Measurements from ENCODE around the gene ZMIZ2.
"Not testable (repeated sequence)": the region's sequence is repeated elsewhere in the genome, so short reads cannot be mapped to it uniquely, and the experiment has no call there.

ZMIZ2 gene

DNA sequence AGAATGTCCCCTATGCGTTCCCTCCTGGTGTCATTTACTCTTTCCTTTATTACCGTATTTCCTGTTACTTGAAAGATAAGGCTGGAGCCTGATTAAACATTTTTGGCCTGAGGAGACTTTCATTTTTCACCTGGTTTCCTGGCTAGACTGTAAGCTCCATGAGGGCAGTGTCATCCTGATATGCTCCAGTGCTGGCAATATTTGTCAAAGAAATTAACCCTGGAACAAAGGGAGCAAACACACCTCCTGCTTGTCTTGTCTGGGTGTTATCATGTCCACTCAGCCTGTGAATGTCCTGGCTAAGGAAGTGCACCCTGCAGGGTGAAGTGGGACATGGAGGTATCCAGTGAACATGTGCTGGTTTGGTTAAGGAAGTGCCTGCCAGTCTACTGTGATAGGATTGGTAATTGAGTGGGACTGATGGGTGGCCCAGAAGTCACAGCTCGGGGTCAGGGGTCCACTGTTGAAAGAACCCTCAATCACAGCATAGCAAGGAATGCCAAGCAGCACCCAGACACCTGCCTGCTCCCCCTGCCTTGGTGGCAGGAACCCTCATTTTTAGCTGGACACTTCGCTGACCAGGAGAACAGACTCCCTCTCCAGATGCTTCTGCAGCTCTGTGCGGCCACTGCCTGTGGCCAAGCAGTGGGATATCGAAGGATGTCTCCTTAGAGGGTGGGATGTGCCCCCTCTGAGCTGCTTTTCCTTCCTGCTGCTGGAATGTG is 26.9 kb downstream of the ZMIZ2 start:
- no CpG with 5 or more reads among the region's 6 CpGs for WGBS (ENCODE audit: insufficient coverage, insufficient read length)
- H3K9me3 ChIP-seq (ENCODE audit: control insufficient read depth, insufficient read depth, low read length): no peaks in the 10 kb centered on the region
- H3K36me3 ChIP-seq (ENCODE audit: control insufficient read depth, insufficient read depth, low read length): no peaks in the 10 kb centered on the region
- H3K27ac ChIP-seq (ENCODE audit: low read length): no peak overlapping the region
- no peaks in the 10 kb centered on the region for H3K4me1 ChIP-seq (ENCODE audit: control insufficient read depth, insufficient read depth, low read length)
- no peaks in the 10 kb centered on the region for H3K27me3 ChIP-seq (ENCODE audit: control insufficient read depth, insufficient read depth, low read length)
- H3K4me3 ChIP-seq (ENCODE audit: low read length): no peak overlapping the region
- DNase-seq (ENCODE audit: low read depth, low spot score): no peak

DNA sequence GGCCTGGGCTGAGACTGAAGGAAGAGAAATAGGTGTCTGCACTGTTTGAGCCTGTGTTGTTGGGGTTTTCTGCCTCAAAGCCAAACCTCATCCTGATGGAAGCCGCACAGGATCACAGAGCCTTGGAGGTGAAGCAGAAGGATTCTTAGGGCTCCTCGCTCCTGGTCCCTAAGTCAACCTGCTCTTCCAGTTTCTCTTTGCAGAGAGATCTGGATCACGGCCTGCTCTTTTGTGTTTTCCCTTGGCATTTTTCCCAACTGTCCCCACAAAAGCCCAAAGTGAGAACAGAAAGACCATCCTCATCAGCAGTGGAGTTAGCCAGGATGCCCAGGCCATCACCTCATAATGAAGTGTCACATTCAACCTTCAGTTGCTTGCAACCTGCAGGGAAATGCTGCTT is 27.6 kb downstream of the ZMIZ2 start:
- Histone ChIP-seq H3K4me3 (ENCODE audit: low read length) (no peak overlapping the region), H3K27ac (ENCODE audit: low read length) (no peak overlapping the region), H3K27me3 (ENCODE audit: control insufficient read depth, insufficient read depth, low read length) (no peaks in the 10 kb centered on the region), H3K36me3 (ENCODE audit: control insufficient read depth, insufficient read depth, low read length) (no peaks in the 10 kb centered on the region), H3K9me3 (ENCODE audit: control insufficient read depth, insufficient read depth, low read length) (no peaks in the 10 kb centered on the region), H3K4me1 (ENCODE audit: control insufficient read depth, insufficient read depth, low read length) (no peaks in the 10 kb centered on the region)
- no CpG with 5 or more reads among the region's 3 CpGs for WGBS (ENCODE audit: insufficient coverage, insufficient read length)
- no peak for DNase-seq (ENCODE audit: low read depth, low spot score)

DNA sequence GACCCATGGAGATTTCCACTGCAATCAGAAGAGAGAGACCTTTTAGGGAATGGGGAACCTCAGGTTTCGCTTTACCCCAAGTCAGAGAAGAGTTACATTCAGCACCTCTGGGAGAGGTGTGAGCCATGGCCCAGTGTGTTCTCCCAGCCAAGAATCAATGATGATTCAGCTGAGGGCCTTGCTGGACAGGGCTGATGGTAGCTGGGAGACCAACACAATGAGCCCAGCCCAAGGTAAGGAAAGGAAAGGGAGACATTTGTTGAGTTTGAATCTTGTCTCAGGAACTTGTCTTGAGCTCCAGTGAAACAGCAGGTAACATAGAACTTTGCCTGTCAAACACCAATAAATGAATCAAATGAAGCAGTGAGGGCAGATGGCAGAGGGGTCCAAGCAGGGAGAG is 33.8 kb downstream of the ZMIZ2 start:
- H3K4me1 ChIP-seq (ENCODE audit: control insufficient read depth, insufficient read depth, low read length): no peaks in the 10 kb centered on the region
- H3K36me3 ChIP-seq (ENCODE audit: control insufficient read depth, insufficient read depth, low read length): no peaks in the 10 kb centered on the region
- H3K27me3 ChIP-seq (ENCODE audit: control insufficient read depth, insufficient read depth, low read length): no peaks in the 10 kb centered on the region
- no peak for DNase-seq (ENCODE audit: low read depth, low spot score)
- WGBS (ENCODE audit: insufficient coverage, insufficient read length): no CpG with 5 or more reads among the region's 1 CpG
- H3K4me3 ChIP-seq (ENCODE audit: low read length): no peak overlapping the region
- no peaks in the 10 kb centered on the region for H3K9me3 ChIP-seq (ENCODE audit: control insufficient read depth, insufficient read depth, low read length)
- H3K27ac ChIP-seq (ENCODE audit: low read length): no peak overlapping the region

DNA sequence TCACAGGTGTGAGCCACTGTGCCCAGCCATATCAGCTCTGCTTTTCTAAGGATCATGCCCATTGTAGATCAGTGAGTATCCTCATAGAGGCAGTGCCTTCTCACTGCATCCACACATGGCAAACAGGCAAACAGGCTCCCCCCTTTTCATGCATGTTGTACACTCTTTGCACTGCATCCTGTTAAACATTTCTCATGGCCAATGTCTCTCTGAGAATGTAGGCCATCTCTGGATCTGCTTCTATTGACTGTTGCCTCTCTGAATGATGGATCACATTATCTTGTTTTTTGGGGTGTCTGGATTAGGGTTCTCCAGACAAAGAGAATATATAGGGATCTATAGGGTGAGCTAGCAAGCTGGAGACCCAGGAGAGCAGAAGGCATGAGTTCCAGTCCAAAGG is 34.8 kb downstream of the ZMIZ2 start:
- no peak for DNase-seq (ENCODE audit: low read depth, low spot score)
- Histone ChIP-seq H3K4me3 (ENCODE audit: low read length) (no peak overlapping the region), H3K4me1 (ENCODE audit: control insufficient read depth, insufficient read depth, low read length) (no peaks in the 10 kb centered on the region)

DNA sequence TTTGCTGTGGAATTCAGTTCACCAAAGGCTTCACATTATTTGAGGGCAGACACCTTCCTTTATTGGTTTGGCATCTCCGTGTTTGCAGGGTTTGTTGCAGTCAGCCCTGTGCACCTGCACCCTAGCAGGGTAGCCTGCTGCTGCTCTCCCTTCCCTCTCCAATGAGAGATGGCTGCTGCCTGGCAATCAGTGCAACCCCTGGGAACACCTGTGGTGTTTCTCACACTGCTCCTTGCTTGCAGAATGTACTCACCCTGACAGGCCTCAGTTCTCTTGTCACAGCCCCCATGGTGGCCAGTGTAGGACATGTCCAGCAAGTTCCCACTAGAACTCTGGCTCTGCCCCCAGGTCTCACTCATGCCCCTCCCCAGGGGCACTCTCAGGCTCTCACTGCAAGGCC is 35.7 kb downstream of the ZMIZ2 start:
- DNase-seq (ENCODE audit: low read depth, low spot score): no peak
- H3K27me3 ChIP-seq (ENCODE audit: control insufficient read depth, insufficient read depth, low read length): no peaks in the 10 kb centered on the region
- no CpG with 5 or more reads among the region's 1 CpG for WGBS (ENCODE audit: insufficient coverage, insufficient read length)

More for the DNA sequence above, 34.8 kb downstream of the ZMIZ2 start:
- H3K36me3 ChIP-seq (ENCODE audit: control insufficient read depth, insufficient read depth, low read length): no peaks in the 10 kb centered on the region
- H3K27me3 ChIP-seq (ENCODE audit: control insufficient read depth, insufficient read depth, low read length): no peaks in the 10 kb centered on the region
- H3K9me3 ChIP-seq (ENCODE audit: control insufficient read depth, insufficient read depth, low read length): no peaks in the 10 kb centered on the region
- no peak overlapping the region for H3K27ac ChIP-seq (ENCODE audit: low read length)

DNA sequence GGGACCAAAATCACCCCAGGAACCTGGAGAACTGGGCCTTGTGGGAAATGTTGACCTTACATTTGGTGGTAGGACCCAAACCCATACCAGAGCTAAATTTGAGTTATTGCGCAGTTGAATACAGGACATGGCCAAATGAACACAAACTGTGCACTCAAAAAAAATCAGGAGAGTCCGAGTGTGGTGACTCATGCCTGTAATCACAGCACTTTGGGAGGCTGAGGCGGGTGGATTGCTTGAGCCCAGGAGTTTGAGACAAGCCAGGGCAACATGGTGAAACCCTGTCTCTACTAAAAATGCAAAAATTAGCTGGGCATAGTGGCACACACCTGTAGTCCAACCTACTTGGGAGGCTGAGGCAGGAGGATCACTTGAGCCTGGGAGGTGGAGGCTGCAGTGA is 36.6 kb downstream of the ZMIZ2 start:
- H3K4me1 ChIP-seq (ENCODE audit: control insufficient read depth, insufficient read depth, low read length); H3K4me3 ChIP-seq (ENCODE audit: low read length); H3K36me3 ChIP-seq (ENCODE audit: control insufficient read depth, insufficient read depth, low read length); DNase-seq (ENCODE audit: low read depth, low spot score); H3K27me3 ChIP-seq (ENCODE audit: control insufficient read depth, insufficient read depth, low read length); H3K9me3 ChIP-seq (ENCODE audit: control insufficient read depth, insufficient read depth, low read length); H3K27ac ChIP-seq (ENCODE audit: low read length): not testable (repeated sequence)
- WGBS (ENCODE audit: insufficient coverage, insufficient read length): no CpG with 5 or more reads among the region's 3 CpGs

More for the DNA sequence above, 35.7 kb downstream of the ZMIZ2 start:
- no peak overlapping the region for H3K27ac ChIP-seq (ENCODE audit: low read length)
- no peaks in the 10 kb centered on the region for H3K9me3 ChIP-seq (ENCODE audit: control insufficient read depth, insufficient read depth, low read length)
- H3K4me3 ChIP-seq (ENCODE audit: low read length): no peak overlapping the region
- no peaks in the 10 kb centered on the region for H3K36me3 ChIP-seq (ENCODE audit: control insufficient read depth, insufficient read depth, low read length)
- no peaks in the 10 kb centered on the region for H3K4me1 ChIP-seq (ENCODE audit: control insufficient read depth, insufficient read depth, low read length)

DNA sequence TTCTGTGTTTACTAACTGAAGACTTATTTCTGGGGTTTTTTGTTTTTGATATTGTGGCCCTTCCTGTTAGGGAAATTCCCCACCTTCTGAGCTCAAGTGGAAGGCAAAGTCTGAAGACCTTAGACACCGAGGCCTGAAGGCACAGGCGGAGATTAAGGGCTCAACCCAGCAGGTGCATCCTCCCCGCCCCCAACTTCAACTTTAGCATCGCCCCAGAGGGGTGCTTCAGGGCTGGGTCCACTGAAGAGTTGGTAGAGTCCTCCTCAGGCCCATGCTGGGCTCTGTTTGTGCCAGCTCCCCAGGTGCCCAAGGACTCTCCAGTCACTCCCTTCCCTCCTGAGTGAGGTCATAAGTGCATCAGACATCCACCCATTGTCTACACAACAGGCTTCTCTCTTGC is 38.4 kb downstream of the ZMIZ2 start:
- no peak overlapping the region for H3K4me3 ChIP-seq (ENCODE audit: low read length)
- H3K27ac ChIP-seq (ENCODE audit: low read length): no peak overlapping the region
- no peaks in the 10 kb centered on the region for H3K36me3 ChIP-seq (ENCODE audit: control insufficient read depth, insufficient read depth, low read length)
- DNase-seq (ENCODE audit: low read depth, low spot score): no peak
- no peaks in the 10 kb centered on the region for H3K4me1 ChIP-seq (ENCODE audit: control insufficient read depth, insufficient read depth, low read length)
- no CpG with 5 or more reads among the region's 4 CpGs for WGBS (ENCODE audit: insufficient coverage, insufficient read length)
- no peaks in the 10 kb centered on the region for H3K9me3 ChIP-seq (ENCODE audit: control insufficient read depth, insufficient read depth, low read length)
- no peaks in the 10 kb centered on the region for H3K27me3 ChIP-seq (ENCODE audit: control insufficient read depth, insufficient read depth, low read length)

DNA sequence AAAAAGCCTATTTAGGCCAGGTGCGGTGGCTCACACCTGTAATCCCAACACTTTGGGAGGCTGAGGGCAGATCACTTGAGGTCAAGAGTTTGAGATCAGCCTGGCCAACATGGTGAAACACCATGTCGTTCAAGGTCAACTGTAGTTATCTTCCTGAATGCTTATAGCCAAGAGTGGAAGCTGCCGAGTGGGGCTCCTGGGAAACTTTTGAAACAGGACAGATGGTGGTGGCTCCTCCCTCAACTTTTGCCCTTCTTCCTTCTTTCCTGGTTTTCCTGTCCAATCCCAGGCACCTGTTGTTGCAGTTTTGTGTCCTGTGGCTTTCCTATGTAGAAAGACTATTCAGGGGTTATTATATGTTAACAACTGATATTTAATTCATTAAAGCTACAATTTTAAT is 39.1 kb downstream of the ZMIZ2 start:
- no peaks in the 10 kb centered on the region for H3K9me3 ChIP-seq (ENCODE audit: control insufficient read depth, insufficient read depth, low read length)
- no CpG with 5 or more reads among the region's 3 CpGs for whole genome bisulfite sequencing (ENCODE audit: insufficient coverage, insufficient read length)
- no peaks in the 10 kb centered on the region for H3K27me3 ChIP-seq (ENCODE audit: control insufficient read depth, insufficient read depth, low read length)
- no peak for DNase-seq (ENCODE audit: low read depth, low spot score)
- H3K27ac ChIP-seq (ENCODE audit: low read length): no peak overlapping the region
- H3K36me3 ChIP-seq (ENCODE audit: control insufficient read depth, insufficient read depth, low read length): no peaks in the 10 kb centered on the region
- no peak overlapping the region for H3K4me3 ChIP-seq (ENCODE audit: low read length)
- no peaks in the 10 kb centered on the region for H3K4me1 ChIP-seq (ENCODE audit: control insufficient read depth, insufficient read depth, low read length)

DNA sequence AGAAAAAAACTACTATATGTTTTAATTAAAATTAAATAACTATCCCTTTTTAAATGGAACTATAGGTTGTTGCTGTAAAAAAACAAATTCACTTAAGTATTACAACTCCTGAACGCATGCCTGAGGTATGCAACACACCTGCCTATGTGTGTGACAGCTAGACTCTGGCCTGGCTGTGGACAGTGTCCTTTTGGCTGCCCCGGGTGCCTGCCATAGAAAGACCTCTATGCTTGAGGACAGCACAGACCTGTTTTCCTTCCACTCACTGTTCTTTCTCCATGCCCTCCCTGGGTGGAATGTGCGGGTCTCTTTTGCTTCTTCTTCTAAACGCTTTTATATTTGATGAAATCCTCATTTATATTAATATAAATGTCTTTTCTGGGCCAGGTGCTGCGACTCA is 41.3 kb downstream of the ZMIZ2 start:
- H3K4me1 ChIP-seq (ENCODE audit: control insufficient read depth, insufficient read depth, low read length): no peaks in the 10 kb centered on the region
- H3K9me3 ChIP-seq (ENCODE audit: control insufficient read depth, insufficient read depth, low read length): no peaks in the 10 kb centered on the region
- H3K27me3 ChIP-seq (ENCODE audit: control insufficient read depth, insufficient read depth, low read length): no peaks in the 10 kb centered on the region
- DNase-seq (ENCODE audit: low read depth, low spot score): no peak
- no peak overlapping the region for H3K27ac ChIP-seq (ENCODE audit: low read length)
- H3K36me3 ChIP-seq (ENCODE audit: control insufficient read depth, insufficient read depth, low read length): no peaks in the 10 kb centered on the region
- no peak overlapping the region for H3K4me3 ChIP-seq (ENCODE audit: low read length)
- WGBS (ENCODE audit: insufficient coverage, insufficient read length): no CpG with 5 or more reads among the region's 5 CpGs

DNA sequence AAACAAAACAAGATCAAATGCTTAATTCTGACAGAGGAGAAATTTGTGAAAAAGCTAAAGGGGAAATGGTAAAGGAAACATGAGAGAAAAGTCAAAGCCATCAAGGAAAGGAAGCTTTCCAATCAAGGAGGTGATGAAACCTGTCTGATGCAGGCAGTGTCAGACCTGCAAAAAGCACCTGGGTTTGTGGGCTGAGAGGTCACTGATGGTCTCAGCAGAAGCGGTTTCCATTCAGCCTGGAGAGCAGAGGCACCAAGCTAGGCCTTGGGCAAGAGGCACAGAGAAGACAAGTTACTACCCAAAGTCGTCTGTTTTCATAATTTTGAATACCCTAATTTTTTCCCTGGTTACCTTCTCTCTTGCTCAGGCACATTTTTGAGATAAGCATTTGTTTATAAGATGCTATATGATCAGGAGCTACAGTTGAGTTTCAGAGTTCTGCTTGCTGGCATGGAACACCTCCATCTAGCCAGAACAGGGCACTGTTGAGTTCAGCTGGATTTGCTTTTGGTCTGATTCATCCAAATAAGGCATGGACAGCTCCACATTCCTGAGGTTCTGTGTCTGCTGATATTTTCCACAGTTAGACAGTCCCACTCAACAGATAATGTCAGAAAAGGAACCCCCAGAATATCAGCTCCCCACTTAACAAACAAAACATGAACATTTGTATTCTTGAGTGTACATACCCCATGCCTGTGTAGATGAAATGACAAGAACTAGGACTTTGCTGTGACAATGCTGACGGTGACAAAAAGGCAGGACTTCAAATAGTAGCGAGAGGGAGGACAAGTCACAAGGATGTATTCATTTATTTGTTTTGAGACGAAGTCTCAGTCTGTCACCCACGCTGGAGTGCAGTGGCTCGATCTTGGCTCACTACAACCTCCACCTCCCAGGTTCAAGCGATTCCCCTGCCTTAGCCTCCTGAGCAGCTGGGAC is 42.9 kb downstream of the ZMIZ2 start:
- Histone ChIP-seq H3K9me3 (ENCODE audit: control insufficient read depth, insufficient read depth, low read length) (no peaks in the 10 kb centered on the region), H3K4me1 (ENCODE audit: control insufficient read depth, insufficient read depth, low read length) (no peaks in the 10 kb centered on the region), H3K27ac (ENCODE audit: low read length) (no peak overlapping the region), H3K27me3 (ENCODE audit: control insufficient read depth, insufficient read depth, low read length) (no peaks in the 10 kb centered on the region), H3K4me3 (ENCODE audit: low read length) (no peak overlapping the region), H3K36me3 (ENCODE audit: control insufficient read depth, insufficient read depth, low read length) (no peaks in the 10 kb centered on the region)
- no CpG with 5 or more reads among the region's 8 CpGs for WGBS (ENCODE audit: insufficient coverage, insufficient read length)
- no peak for DNase-seq (ENCODE audit: low read depth, low spot score)

All from iPS DF 6.9 (cell line).